Activated naive CD4-positive, alpha-beta T cell treated with anti-CD3 and anti-CD28 coated beads, Interleukin-2, amount 50 U/mL, for 16 hours (primary cell): ENCODE data around the gene NEAT1.

Experiments
- DNase-seq: peaks from one replicate; pipeline ENCODE4 v3.0.0-alpha.2; 2020

NEAT1 gene

DNA sequence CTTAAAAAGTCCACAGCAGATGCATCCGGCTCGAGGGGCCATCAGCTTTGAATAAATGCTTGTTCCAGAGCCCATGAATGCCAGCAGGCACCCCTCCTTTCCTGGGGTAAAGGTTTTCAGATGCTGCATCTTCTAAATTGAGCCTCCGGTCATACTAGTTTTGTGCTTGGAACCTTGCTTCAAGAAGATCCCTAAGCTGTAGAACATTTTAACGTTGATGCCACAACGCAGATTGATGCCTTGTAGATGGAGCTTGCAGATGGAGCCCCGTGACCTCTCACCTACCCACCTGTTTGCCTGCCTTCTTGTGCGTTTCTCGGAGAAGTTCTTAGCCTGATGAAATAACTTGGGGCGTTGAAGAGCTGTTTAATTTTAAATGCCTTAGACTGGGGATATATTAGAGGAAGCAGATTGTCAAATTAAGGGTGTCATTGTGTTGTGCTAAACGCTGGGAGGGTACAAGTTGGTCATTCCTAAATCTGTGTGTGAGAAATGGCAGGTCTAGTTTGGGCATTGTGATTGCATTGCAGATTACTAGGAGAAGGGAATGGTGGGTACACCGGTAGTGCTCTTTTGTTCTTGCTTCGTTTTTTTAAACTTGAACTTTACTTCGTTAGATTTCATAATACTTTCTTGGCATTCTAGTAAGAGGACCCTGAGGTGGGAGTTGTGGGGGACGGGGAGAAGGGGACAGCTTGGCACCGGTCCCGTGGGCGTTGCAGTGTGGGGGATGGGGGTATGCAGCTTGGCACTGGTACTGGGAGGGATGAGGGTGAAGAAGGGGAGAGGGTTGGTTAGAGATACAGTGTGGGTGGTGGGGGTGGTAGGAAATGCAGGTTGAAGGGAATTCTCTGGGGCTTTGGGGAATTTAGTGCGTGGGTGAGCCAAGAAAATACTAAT, 1.9 kb downstream of the NEAT1 start:
- peak; percentile 77 for DNase-seq

- peak; percentile 81 for DNase-seq
These were observed 2.7 kb downstream of the NEAT1 start for GRCh38 chr11:65425105-65425970.

- DNase-seq = no peak
These were observed 3.6 kb downstream of the NEAT1 start for GRCh38 chr11:65425971-65426838.

DNA sequence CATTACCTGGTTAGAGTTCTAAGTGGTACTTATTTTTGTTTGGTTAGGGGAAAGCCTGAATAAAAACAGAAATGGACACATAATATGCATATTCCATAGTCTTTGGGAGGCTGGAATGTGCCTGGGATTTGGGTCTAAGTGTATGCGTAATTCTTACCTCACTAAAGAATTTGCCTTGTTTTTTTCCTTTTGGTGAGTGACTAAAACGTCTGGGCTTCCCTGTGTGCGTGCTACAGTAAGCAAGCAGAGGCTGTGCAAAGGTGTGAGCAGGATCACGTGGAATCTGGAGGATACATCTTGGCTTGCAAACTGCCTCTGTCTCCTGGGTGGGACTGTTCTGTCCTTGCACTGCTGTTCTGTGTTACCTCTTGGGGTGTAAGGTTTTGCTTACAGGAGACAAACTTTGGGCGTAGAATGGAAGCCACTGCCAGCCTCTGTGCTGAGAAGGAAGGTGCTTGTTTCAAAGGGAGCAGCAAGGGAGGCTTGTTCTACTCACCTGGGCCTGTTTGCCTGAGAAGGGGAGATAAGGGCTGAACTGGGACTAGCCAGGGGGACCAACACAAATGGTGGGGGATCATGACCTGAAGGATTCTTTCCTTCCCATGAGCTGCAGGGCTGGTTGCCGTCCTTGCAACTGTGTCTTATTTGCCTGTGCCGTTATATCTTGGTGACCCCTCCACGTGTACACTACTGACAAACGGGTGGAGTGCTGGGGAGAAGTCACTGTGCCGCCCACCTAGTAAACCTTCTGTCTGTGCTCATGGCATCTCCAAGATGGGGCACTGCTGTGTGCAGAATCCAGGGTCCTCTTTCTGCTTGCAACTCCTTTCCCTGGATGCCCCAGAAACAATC, 4.5 kb downstream of the NEAT1 start:
- DNase-seq = peak; percentile 37

GRCh38 chr11:65427691-65428577, 5.3 kb downstream of the NEAT1 start:
- no peak for DNase-seq

DNA sequence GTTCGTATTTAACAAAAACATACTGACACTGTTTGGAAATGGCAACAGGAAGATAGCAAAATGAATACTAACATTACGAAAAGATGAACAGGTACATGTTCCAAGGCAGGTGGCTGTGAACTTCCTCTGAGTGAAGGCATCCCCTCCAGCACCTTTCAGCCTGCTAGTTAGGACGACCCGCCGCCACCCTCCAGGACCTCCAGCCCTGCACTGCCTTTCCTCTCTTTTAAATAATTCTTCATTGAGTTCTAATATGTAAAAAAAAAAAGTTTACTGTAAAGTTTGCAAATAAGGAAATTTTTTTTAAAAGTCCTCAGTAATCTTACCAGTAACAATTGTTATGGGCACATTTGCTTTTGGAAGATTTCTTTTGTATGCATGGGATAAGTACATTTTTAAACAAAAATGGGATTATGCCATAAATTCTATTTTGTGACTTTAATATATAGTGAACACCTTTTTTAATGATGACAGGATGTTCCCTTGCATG, 6.0 kb downstream of the NEAT1 start:
- DNase-seq = no peak

DNA sequence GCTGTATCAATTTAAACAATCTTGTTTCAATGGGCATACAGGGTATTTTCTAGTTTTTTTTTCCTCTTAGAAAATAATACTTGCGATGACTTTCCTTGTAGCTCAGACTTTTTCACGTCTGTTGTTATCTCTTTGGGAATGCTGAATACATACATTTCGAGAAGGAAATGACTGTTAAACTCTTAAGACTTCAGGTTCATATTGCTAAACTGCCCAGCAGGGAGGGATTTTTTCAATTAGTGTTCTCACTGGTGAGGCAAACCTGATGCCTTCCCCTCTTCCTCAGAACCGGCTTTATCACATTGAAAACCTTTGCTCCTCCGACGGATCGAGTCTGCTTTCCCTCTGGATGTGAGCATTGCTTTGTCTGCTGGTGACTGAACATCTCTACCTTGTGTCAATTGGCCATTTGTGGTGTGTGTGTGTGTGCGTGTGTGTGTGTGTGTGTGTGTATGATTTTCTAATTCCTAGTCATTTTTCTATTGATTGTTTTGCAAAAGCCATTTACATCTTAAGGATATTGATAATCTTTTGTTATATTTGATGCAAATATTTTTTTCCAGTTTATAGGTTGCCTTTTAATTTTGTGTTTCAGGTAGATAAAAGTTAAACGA, 6.6 kb downstream of the NEAT1 start:
- DNase-seq = no peak

GRCh38 chr11:65429724-65430405, 7.3 kb downstream of the NEAT1 start:
- no peak for DNase-seq

- DNase-seq = no peak
These were observed 8.0 kb downstream of the NEAT1 start for GRCh38 chr11:65430406-65431217.

DNA sequence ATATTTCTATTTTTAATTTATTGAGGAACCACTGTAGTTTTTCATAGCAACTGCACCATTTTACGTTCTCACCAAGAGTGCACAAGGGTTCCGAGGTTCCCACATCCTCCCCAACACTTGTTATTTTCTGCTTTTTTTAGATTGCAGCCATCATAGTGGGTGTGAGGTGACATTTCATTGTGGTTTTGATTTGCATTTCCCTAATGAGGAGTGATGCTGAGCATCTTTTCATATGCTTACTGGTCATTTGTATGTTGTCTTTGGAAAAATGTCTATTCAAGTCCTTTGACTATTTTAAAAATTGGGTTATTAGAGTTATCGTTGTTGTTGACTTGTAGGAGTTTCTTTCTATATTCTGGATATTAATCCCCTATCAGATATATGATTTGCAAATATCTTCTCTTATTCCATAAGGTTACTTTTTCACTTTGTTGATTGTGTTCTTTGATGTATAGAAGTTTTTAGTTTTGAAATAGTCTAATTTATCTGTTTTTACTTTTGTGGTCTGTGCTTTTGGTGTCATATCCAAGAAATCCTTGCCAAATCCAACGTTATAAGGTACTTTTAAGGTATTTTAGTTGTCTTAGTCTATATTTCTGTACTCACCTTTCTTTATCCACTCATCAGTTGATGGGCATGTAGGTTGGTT, 9.0 kb downstream of the NEAT1 start:
- no peak for DNase-seq

GRCh38 chr11:65432100-65432650, 9.6 kb downstream of the NEAT1 start:
- DNase-seq = no peak

DNA sequence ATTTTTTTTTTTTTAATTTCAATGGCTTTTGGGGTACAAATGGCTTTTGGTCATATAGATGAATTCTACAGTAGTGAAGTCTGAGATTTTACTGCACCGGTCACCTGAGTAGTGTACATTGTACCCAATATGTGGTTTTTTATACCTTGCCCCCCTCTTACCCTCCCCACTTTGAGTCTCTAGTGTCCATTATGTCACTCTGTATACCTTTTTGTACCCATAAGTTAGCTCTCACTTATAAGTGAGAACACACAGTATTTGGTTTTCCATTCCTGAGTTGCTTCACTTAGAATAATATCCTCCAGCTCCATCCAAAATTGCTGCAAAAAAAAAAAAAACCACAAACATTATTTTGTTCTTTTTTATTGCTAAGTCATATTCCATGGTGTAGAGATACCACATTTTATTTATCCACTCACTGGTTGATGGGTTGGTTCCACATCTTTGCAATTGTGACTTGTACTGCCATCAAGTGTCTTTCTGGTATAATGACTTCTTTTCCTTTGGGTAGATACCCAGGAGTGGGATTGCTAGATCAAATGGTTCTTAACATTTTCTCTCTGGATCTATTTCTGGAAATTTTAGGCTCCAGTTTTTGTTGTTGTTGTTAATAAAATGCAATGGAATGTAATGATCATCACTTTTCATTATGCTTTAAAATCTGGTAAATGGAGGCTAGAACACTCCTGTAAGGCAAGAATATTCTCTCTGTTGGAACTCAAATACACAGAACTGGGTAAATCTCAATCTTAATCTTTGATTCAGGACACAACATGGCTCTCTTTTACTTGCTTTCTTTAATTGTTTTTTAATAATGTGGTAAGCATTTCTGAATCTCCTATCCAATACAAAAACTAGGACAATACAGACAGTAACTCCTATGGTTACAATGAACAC, 10.3 kb downstream of the NEAT1 start:
- no peak for DNase-seq

- DNase-seq = no peak
These were observed 11.1 kb downstream of the NEAT1 start for GRCh38 chr11:65433657-65434056.

DNA sequence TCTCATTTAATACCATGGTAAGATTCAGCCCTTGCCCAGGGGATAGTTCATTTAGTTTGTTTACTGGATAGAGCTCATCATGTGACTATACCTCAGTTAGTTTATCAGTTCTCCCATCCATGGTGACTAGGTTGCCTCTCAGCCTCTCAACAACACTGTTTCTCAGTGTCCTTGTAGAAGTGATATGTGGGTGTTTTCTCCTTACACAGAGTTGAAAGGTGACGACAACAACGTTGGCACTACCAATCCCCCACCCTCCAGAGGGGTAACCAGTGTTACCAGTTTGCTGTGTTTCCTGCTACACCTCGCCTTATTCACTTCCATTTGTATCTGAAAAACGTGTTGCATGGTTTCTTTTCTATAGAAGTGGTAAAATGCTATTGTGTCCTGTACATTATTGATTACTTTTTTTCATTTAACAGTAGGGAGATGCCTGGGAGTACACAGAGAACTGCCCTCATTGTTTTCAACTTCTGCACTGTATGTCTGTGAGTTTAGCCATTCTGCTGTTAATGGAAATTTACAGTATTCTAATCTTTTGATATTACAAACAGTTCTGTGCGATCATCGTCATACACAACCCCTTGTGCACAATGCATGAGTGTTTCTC, 11.6 kb downstream of the NEAT1 start:
- DNase-seq = no peak

- DNase-seq = no peak
These were observed 12.2 kb downstream of the NEAT1 start for GRCh38 chr11:65434667-65435410.
